WTC11 (cell line): ENCODE measurements around the gene PGM2L1. TPM values are rescaled to one million over a fixed set of nuclear protein-coding genes. Genes with fewer than 3 reads are reported as not detected.

Experiments used
- ATAC-seq: fragments of 200-7000 bp; cut with Tn5 transposase; 2 replicates; pipeline ENCODE4 v1.10.0; 2021; ENCODE audit warnings: mild to moderate bottlenecking, moderate library complexity
- CTCF ChIA-PET: fragments of 300-600 bp; sonication (Branson Sonifier 250); formaldehyde crosslinking; loops from one replicate; lab custom pipeline; 2021; ENCODE audit warnings: antibody characterized with exemption; lab: Charles Lee
- POLR2A ChIA-PET: fragments of 350-600 bp; sonication (Branson Sonifier 250); formaldehyde crosslinking; loops from one replicate; lab custom pipeline; 2021; ENCODE audit warnings: antibody characterized with exemption; lab: Charles Lee
- DNase-seq: peaks from one replicate; pipeline ENCODE4 v3.0.0; 2021; ENCODE audit warnings: low spot score
- H3K27ac Mint-ChIP-seq: 2 replicates; pipeline ENCODE4 v1.8.0; 2021; ENCODE audit warnings: mixed read lengths
- H3K27me3 Mint-ChIP-seq: 2 replicates; pipeline ENCODE4 v1.8.0; 2021; ENCODE audit warnings: low read depth, mild to moderate bottlenecking, moderate library complexity, mixed read lengths
- H3K36me3 Mint-ChIP-seq: 2 replicates; pipeline ENCODE4 v1.8.0; 2021; ENCODE audit warnings: mixed read lengths
- H3K4me1 Mint-ChIP-seq: 2 replicates; pipeline ENCODE4 v1.8.0; 2022; ENCODE audit warnings: mixed read lengths
- H3K4me3 Mint-ChIP-seq: 2 replicates; pipeline ENCODE4 v1.8.0; 2021; ENCODE audit warnings: mild to moderate bottlenecking, moderate library complexity, mixed read lengths
- H3K9me3 Mint-ChIP-seq: 2 replicates; pipeline ENCODE4 v1.8.0; 2021; ENCODE audit warnings: mixed read lengths
- ATF1 ChIP-seq: sonication (generic); formaldehyde crosslinking; IDR thresholded peaks from 2 replicates; pipeline ENCODE4 v1.8.1; 2023; ENCODE audit warnings: mild to moderate bottlenecking, moderate library complexity, missing genetic modification reagents
- ATF3 ChIP-seq: sonication (generic); formaldehyde crosslinking; conservative IDR thresholded peaks from 2 replicates; pipeline ENCODE4 v1.8.1; 2022; ENCODE audit warnings: mild to moderate bottlenecking, missing genetic modification reagents
- CBFB ChIP-seq: sonication (generic); formaldehyde crosslinking; IDR thresholded peaks from 2 replicates; pipeline ENCODE4 v1.8.1; 2022; ENCODE audit warnings: mild to moderate bottlenecking, low read depth, missing genetic modification reagents
- ELF4 ChIP-seq: sonication (generic); formaldehyde crosslinking; IDR thresholded peaks from 2 replicates; pipeline ENCODE4 v1.8.1; 2022; ENCODE audit warnings: low read depth, mild to moderate bottlenecking, moderate library complexity, missing genetic modification reagents
- EMX1 ChIP-seq: fragments of 250-450 bp; sonication (Bioruptor Pico); IDR thresholded peaks from 2 replicates; pipeline ENCODE4 v1.8.0; 2021; ENCODE audit warnings: mild to moderate bottlenecking
- IRF1 ChIP-seq: sonication (generic); formaldehyde crosslinking; IDR thresholded peaks from 2 replicates; pipeline ENCODE4 v1.8.0; 2023; ENCODE audit warnings: missing genetic modification reagents
- JUN ChIP-seq: sonication (generic); formaldehyde crosslinking; IDR thresholded peaks from 2 replicates; pipeline ENCODE4 v1.8.0; 2023; ENCODE audit warnings: mild to moderate bottlenecking, missing genetic modification reagents
- NR2C2 ChIP-seq: sonication (generic); formaldehyde crosslinking; IDR thresholded peaks from 2 replicates; pipeline ENCODE4 v1.8.0; 2022; ENCODE audit warnings: mild to moderate bottlenecking, missing genetic modification reagents
- TEAD4 ChIP-seq: sonication (generic); formaldehyde crosslinking; IDR thresholded peaks from 2 replicates; pipeline ENCODE4 v1.8.0; 2022; ENCODE audit warnings: mild to moderate bottlenecking, missing genetic modification reagents
- ZBTB43 ChIP-seq: sonication (generic); formaldehyde crosslinking; IDR thresholded peaks from 2 replicates; pipeline ENCODE4 v1.8.1; 2023; ENCODE audit warnings: mild to moderate bottlenecking, missing genetic modification reagents
- ZNF219 ChIP-seq: sonication (generic); formaldehyde crosslinking; IDR thresholded peaks from 2 replicates; pipeline ENCODE4 v1.8.0; 2023; ENCODE audit warnings: missing genetic modification reagents, mild to moderate bottlenecking, borderline replicate concordance
- ZNF263 ChIP-seq: sonication (generic); formaldehyde crosslinking; IDR thresholded peaks from 2 replicates; pipeline ENCODE4 v1.8.1; 2022; ENCODE audit warnings: low read depth, mild to moderate bottlenecking, moderate library complexity, missing genetic modification reagents
- ZNF317 ChIP-seq: sonication (generic); formaldehyde crosslinking; IDR thresholded peaks from 2 replicates; pipeline ENCODE4 v1.8.1; 2023; ENCODE audit warnings: low read depth, mild to moderate bottlenecking, moderate library complexity, missing genetic modification reagents, borderline replicate concordance
- ZNF425 ChIP-seq: fragments of 250-450 bp; sonication (Bioruptor Pico); conservative IDR thresholded peaks from 2 replicates; pipeline ENCODE4 v1.9.0; 2021; ENCODE audit warnings: mild to moderate bottlenecking
- ZNF671 ChIP-seq: fragments of 250-450 bp; sonication (Bioruptor Pico); IDR thresholded peaks from 2 replicates; pipeline ENCODE4 v1.8.0; 2021; ENCODE audit warnings: mild to moderate bottlenecking
- total RNA-seq: library from RNA; stranded (reverse); gene quantifications from 3 replicates; pipeline ENCODE4 v1.2.3, GENCODE V29; 2021
- TF ChIP-seq, protein P1 (sequence below): sonication (generic); formaldehyde crosslinking; IDR thresholded peaks from 2 replicates; pipeline ENCODE4 v1.8.1; 2022; ENCODE audit warnings: missing genetic modification reagents, borderline replicate concordance

Gene PGM2L1
- total RNA-seq, 1 experiment from 2014 or later, result 34.1 TPM

GRCh38 chr11:74319139-74319816, 79.0 kb downstream of the PGM2L1 start:
- ATAC-seq (no peak), DNase-seq (no peak)
- H3K27ac Mint-ChIP-seq, result no peak overlapping the region
- peaks cover 19% of the 10 kb centered on the region for H3K9me3 Mint-ChIP-seq
- ChIA-PET CTCF (interaction anchor here (1.1 to 1.4 kb wide), 3 partner anchors 10 to 130 kb away, joined by 3 to 4 read pairs (median 4); no protein-coding TSS in a partner anchor), POLR2A (no interaction called here)
- peaks cover 10% of the 10 kb centered on the region for H3K27me3 Mint-ChIP-seq
- H3K4me3 Mint-ChIP-seq, result no peak overlapping the region
- TF ChIP-seq EMX1 (CRISPR knock-in tag), result no peak
- TF ChIP-seq ZNF317 (CRISPR knock-in tag), result no peak
- no peak for TF ChIP-seq JUN
- TF ChIP-seq ZNF219 (CRISPR knock-in tag), result no peak
- TF ChIP-seq ZNF425 (CRISPR knock-in tag), result no peak
- TF ChIP-seq NR2C2 (CRISPR knock-in tag), result no peak
- no peak for TF ChIP-seq ZNF671 (CRISPR knock-in tag)
- TF ChIP-seq ELF4 (CRISPR knock-in tag), result no peak
- no peak for TF ChIP-seq ATF3 (CRISPR knock-in tag)
- TF ChIP-seq CBFB (CRISPR knock-in tag), result no peak
- no peak for TF ChIP-seq ZBTB43 (CRISPR knock-in tag)
- TF ChIP-seq, protein P1, sequence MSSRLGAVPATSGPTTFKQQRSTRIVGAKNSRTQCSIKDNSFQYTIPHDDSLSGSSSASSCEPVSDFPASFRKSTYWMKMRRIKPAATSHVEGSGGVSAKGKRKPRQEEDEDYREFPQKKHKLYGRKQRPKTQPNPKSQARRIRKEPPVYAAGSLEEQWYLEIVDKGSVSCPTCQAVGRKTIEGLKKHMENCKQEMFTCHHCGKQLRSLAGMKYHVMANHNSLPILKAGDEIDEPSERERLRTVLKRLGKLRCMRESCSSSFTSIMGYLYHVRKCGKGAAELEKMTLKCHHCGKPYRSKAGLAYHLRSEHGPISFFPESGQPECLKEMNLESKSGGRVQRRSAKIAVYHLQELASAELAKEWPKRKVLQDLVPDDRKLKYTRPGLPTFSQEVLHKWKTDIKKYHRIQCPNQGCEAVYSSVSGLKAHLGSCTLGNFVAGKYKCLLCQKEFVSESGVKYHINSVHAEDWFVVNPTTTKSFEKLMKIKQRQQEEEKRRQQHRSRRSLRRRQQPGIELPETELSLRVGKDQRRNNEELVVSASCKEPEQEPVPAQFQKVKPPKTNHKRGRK (CRISPR knock-in tag), result no peak
- no peak for TF ChIP-seq ATF1 (CRISPR knock-in tag)
- no peak for TF ChIP-seq IRF1 (CRISPR knock-in tag)
- no peaks in the 10 kb centered on the region for H3K4me1 Mint-ChIP-seq
- H3K36me3 Mint-ChIP-seq, result peaks cover 9% of the 10 kb centered on the region; the same call in 1 of the 2 replicates

DNA sequence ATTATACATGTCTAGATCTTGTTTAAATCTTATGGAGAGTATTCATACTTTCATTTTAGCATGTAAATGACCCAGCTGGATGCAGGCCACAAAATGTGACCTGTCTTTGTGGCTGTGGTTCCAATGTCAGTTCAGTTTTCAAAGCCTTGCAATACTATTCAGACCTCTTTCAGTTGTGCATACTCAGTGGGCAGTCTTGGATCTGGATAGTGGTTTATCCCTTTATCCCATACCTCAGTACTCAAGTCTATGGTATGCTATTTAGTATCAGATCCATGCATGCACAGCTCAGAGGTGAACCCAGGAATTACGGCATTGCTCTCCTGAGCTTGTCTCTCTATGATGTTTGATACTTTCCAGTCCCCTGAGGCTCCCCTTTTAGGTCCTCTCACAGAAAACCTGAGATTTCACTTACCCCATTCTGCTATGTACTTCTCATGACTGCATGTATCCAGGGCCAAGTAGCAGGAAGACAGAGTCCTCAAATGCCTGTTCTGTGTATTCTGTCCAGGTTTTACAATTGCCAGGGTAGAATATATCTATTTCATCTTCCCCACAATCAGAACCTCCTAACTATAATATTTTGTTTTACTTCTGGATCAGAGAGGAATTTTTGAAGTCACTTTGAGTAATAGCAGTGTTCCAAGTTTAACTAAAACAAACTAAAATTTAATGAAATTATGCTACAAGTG, 79.8 kb downstream of the PGM2L1 start:
- Mint-ChIP-seq H3K36me3 (peaks cover 9% of the 10 kb centered on the region; the same call in 1 of the 2 replicates), H3K27ac (no peak overlapping the region), H3K4me3 (no peak overlapping the region), H3K4me1 (no peaks in the 10 kb centered on the region), H3K9me3 (peaks cover 19% of the 10 kb centered on the region), H3K27me3 (peaks cover 17% of the 10 kb centered on the region)
- POLR2A ChIA-PET, result no interaction called here
- no peak for TF ChIP-seq ZNF263 (CRISPR knock-in tag)
- no peak for TF ChIP-seq TEAD4
- no peak for TF ChIP-seq ZNF425 (CRISPR knock-in tag)
- CTCF ChIA-PET, result interaction anchor here (1.0 to 1.4 kb wide), 4 partner anchors 9 to 131 kb away, joined by 3 to 7 read pairs (median 4); no protein-coding TSS in a partner anchor
- DNase-seq (no peak), ATAC-seq (no peak)
